H9 (cell line): Measurements from ENCODE around the gene ETV6. TPM values are rescaled to one million over a fixed set of nuclear protein-coding genes. Genes with fewer than 3 reads are reported as not detected.
A peak's percentile ranks its signal among the peaks of the same experiment; 100 is the strongest.

Experiments
- DNase-seq: peaks from one replicate; pipeline ENCODE4 v3.0.0-alpha.2; 2017
- H2AFZ ChIP-seq: one replicate; pipeline ENCODE4 v1.6.1; 2013; ENCODE audit warnings: mild to moderate bottlenecking, low read length, control low read depth, moderate library complexity
- H2AK5ac ChIP-seq: 2 replicates; pipeline ENCODE4 v1.6.1; 2013; ENCODE audit warnings: low read length, control low read depth, mixed read lengths; ENCODE audit not compliant: insufficient read length
- H2BK120ac ChIP-seq: one replicate; pipeline ENCODE4 v1.6.1; 2013; ENCODE audit warnings: low read depth, mild to moderate bottlenecking, low read length, control low read depth, inconsistent platforms; ENCODE audit not compliant: poor library complexity, severe bottlenecking
- H2BK12ac ChIP-seq: 2 replicates; pipeline ENCODE4 v1.6.1; 2013; ENCODE audit warnings: low read length, control low read depth, mixed read lengths, low read depth; ENCODE audit not compliant: insufficient read length
- H2BK15ac ChIP-seq: 2 replicates; pipeline ENCODE4 v1.6.1; 2013; ENCODE audit warnings: low read depth, low read length, control low read depth
- H2BK20ac ChIP-seq: one replicate; pipeline ENCODE4 v1.6.1; 2013; ENCODE audit warnings: low read depth, mild to moderate bottlenecking, low read length, control low read depth, inconsistent platforms; ENCODE audit not compliant: poor library complexity, severe bottlenecking
- H2BK5ac ChIP-seq: 2 replicates; pipeline ENCODE4 v1.6.1; 2013; ENCODE audit warnings: low read length, control low read depth, mixed read lengths; ENCODE audit not compliant: insufficient read length
- H3K14ac ChIP-seq: 2 replicates; pipeline ENCODE4 v1.6.1; 2013; ENCODE audit warnings: low read length, control low read depth; ENCODE audit not compliant: insufficient read depth
- H3K18ac ChIP-seq: 2 replicates; pipeline ENCODE4 v1.6.1; 2013; ENCODE audit warnings: low read depth, mild to moderate bottlenecking, mixed read lengths, low read length, control low read depth; ENCODE audit not compliant: insufficient read length
- H3K23ac ChIP-seq: 2 replicates; pipeline ENCODE4 v1.6.1; 2013; ENCODE audit warnings: low read length, control low read depth, mixed read lengths, low read depth; ENCODE audit not compliant: insufficient read length
- H3K23me2 ChIP-seq: 2 replicates; pipeline ENCODE4 v1.6.1; 2013; ENCODE audit warnings: low read depth, mild to moderate bottlenecking, mixed read lengths, low read length, control low read depth; ENCODE audit not compliant: insufficient read length, poor library complexity, severe bottlenecking
- H3K27ac ChIP-seq: 2 replicates; pipeline ENCODE4 v1.5.1; 2013; ENCODE audit warnings: low read length, control low read depth, mixed read lengths, low read depth; ENCODE audit not compliant: insufficient read length
- H3K27me3 ChIP-seq: 2 replicates; pipeline ENCODE4 v1.6.1; 2013; ENCODE audit warnings: low read length, control low read depth, inconsistent platforms; ENCODE audit not compliant: insufficient read depth
- H3K4ac ChIP-seq: 2 replicates; pipeline ENCODE4 v1.6.1; 2013; ENCODE audit warnings: low read depth, mild to moderate bottlenecking, control low read depth, inconsistent platforms, low read length, moderate library complexity
- H3K4me1 ChIP-seq: 2 replicates; pipeline ENCODE4 v1.6.1; 2013; ENCODE audit warnings: low read length, control low read depth, inconsistent platforms; ENCODE audit not compliant: insufficient read depth
- H3K4me2 ChIP-seq: 2 replicates; pipeline ENCODE4 v1.6.1; 2013; ENCODE audit warnings: low read length, control low read depth, mixed read lengths; ENCODE audit not compliant: insufficient read length, insufficient read depth
- H3K56ac ChIP-seq: 2 replicates; pipeline ENCODE4 v1.6.1; 2013; ENCODE audit warnings: low read depth, mild to moderate bottlenecking, mixed read lengths, low read length, control low read depth; ENCODE audit not compliant: insufficient read length
- H3K79me1 ChIP-seq: 2 replicates; pipeline ENCODE4 v1.6.1; 2013; ENCODE audit warnings: low read depth, mild to moderate bottlenecking, moderate library complexity, low read length, control low read depth, inconsistent platforms; ENCODE audit not compliant: insufficient read depth, poor library complexity, severe bottlenecking
- H3K79me2 ChIP-seq: 2 replicates; pipeline ENCODE4 v1.6.1; 2013; ENCODE audit warnings: low read length, control low read depth, inconsistent platforms; ENCODE audit not compliant: insufficient read depth
- H3K9ac ChIP-seq: 2 replicates; pipeline ENCODE4 v1.6.1; 2013; ENCODE audit warnings: low read length, control low read depth, mixed read lengths; ENCODE audit not compliant: insufficient read length; ENCODE audit errors: extremely low read depth
- H3K9me3 ChIP-seq: one replicate; pipeline ENCODE4 v1.6.1; 2013; ENCODE audit warnings: low read depth, low read length, inconsistent platforms; ENCODE audit not compliant: control insufficient read depth
- H3T11ph ChIP-seq: one replicate; pipeline ENCODE4 v1.6.1; 2013; ENCODE audit warnings: mild to moderate bottlenecking, low read length, control low read depth, inconsistent platforms
- H4K20me1 ChIP-seq: one replicate; pipeline ENCODE4 v1.6.1; 2013; ENCODE audit not compliant: control insufficient read depth, insufficient read length, insufficient read depth
- H4K5ac ChIP-seq: 2 replicates; pipeline ENCODE4 v1.6.1; 2013; ENCODE audit warnings: low read depth, mild to moderate bottlenecking, mixed read lengths, low read length, control low read depth; ENCODE audit not compliant: insufficient read length
- H4K8ac ChIP-seq: replicated peaks from 2 replicates; pipeline ENCODE4 v1.6.1; 2013; ENCODE audit warnings: low read length, control low read depth, mixed read lengths, low read depth; ENCODE audit not compliant: insufficient read length
- H4K91ac ChIP-seq: 2 replicates; pipeline ENCODE4 v1.6.1; 2013; ENCODE audit warnings: low read depth, mild to moderate bottlenecking, moderate library complexity, mixed read lengths, low read length, control low read depth; ENCODE audit not compliant: insufficient read length
- H3K27ac Mint-ChIP-seq, 3 experiments: 2 replicates in 2 of 3; 3 replicates in 1 of 3; pipeline ENCODE4 v1.8.0; 2020 to 2021; ENCODE audit warnings: mixed read lengths in 3 of 3, mild to moderate bottlenecking in 1 of 3, moderate library complexity in 1 of 3
- H3K27me3 Mint-ChIP-seq: 2 replicates; pipeline ENCODE4 v1.8.0; 2021; ENCODE audit warnings: low read depth, mild to moderate bottlenecking, moderate library complexity, mixed read lengths
- H3K36me3 Mint-ChIP-seq, 3 experiments: 2 replicates in 2 of 3; 3 replicates in 1 of 3; pipeline ENCODE4 v1.8.0; 2020 to 2021; ENCODE audit warnings: low read depth in 3 of 3, mixed read lengths in 3 of 3; ENCODE audit not compliant: insufficient read depth in 1 of 3
- H3K4me1 Mint-ChIP-seq, 2 experiments: 2 replicates each; pipeline ENCODE4 v1.8.0; 2020; ENCODE audit warnings: mixed read lengths in 2 of 2
- H3K4me3 Mint-ChIP-seq, 2 experiments: 2 replicates in 1 of 2; 3 replicates in 1 of 2; pipeline ENCODE4 v1.8.0; 2020 to 2021; ENCODE audit warnings: mild to moderate bottlenecking in 2 of 2, mixed read lengths in 2 of 2, moderate library complexity in 1 of 2
- H3K9me3 Mint-ChIP-seq, 2 experiments: 2 replicates in 1 of 2; 3 replicates in 1 of 2; pipeline ENCODE4 v1.8.0; 2020; ENCODE audit warnings: mild to moderate bottlenecking in 2 of 2, mixed read lengths in 2 of 2, moderate library complexity in 1 of 2
- WGBS: extraction: QIAGEN DNeasy Blood & Tissue Kit; methylation state at CpG from one replicate; pipeline ENCODE4 v1.1.7; 2013; ENCODE audit warnings: missing lambda C conversion rate, low lambda C conversion rate, mixed read lengths; ENCODE audit not compliant: insufficient read length; ENCODE audit errors: extremely low coverage; 5-methylcytosine and 5-hydroxymethylcytosine counted together
- total RNA-seq: library from RNA; stranded (reverse); gene quantifications from 2 replicates; pipeline ENCODE4 v1.2.1, GENCODE V29; 2021
- TF ChIP-seq, protein P1 (sequence below): fragments of 200-600 bp; sonication (generic); conservative IDR thresholded peaks from 3 replicates; pipeline ENCODE4 v1.8.0; 2021; ENCODE audit warnings: antibody characterized with exemption, mild to moderate bottlenecking

ETV6 gene
- total RNA-seq, 1 experiment from 2014 or later, result 28.7 TPM

DNA sequence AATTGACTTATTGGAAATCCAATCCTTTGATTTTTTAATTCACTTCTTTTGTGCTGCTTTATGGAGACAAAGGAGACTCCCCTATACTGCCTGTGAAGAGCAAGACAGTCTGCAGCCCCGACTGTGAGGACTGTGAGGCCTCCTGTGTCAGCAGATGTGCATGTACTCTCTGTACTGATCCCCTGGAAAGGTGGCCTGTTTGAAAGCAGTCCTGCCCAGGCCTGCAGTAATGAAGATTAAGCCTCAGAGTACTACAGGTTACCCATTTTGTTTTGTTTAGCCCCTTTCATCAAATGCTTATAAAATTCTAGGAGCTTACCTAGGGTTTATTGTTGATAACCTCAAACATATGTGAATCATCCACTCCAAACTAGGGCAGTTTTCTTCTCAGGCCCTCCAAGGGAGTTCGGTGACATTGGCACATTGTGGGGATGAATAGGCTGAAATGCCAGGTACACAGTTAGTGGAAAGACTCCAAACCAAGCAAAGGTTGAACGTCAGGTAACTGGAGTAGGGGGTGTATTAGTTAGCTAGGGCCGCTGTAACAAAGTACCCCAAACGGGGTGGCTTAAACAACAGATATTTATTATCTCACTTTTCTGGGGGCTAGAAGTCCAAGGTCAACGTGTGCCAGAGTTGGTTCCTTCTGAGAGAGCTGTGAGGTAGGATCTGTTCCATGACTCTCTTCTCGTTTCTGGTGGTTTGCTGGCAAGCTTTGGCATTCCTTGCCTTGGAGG, 212.6 kb downstream of the ETV6 start:
- H3K56ac ChIP-seq, result no peak overlapping the region
- H3K4me3 Mint-ChIP-seq, result no peak overlapping the region
- no peak overlapping the region for H3K18ac ChIP-seq

More for the DNA sequence above, 212.6 kb downstream of the ETV6 start:
- Histone ChIP-seq H2BK120ac (no peak overlapping the region), H3K23ac (no peak overlapping the region), H3T11ph (no peak overlapping the region), H3K4me2 (no peak overlapping the region), H4K5ac (no peak overlapping the region), H3K9ac (no peak overlapping the region), H3K23me2 (no peaks in the 10 kb centered on the region), H2BK15ac (no peak overlapping the region), H2BK20ac (no peak overlapping the region), H3K9me3 (no peaks in the 10 kb centered on the region), H4K20me1 (no peaks in the 10 kb centered on the region), H3K4me1 (peaks cover 10% of the 10 kb centered on the region; the same call in 1 of the 2 replicates), H2BK12ac (no peak overlapping the region), H2AFZ (no peak overlapping the region), H3K79me1 (no peaks in the 10 kb centered on the region), H3K27ac (no peak overlapping the region), H2AK5ac (no peak overlapping the region), H3K27me3 (no peaks in the 10 kb centered on the region), H2BK5ac (no peak overlapping the region), H4K8ac (no peak overlapping the region), H3K4ac (no peak overlapping the region), H3K79me2 (0 out of 2 replicates have a peak, but pooled peaks cover 2% of the 10 kb centered on the region), H4K91ac (no peak overlapping the region), H3K14ac (no peak overlapping the region)
- Mint-ChIP-seq H3K27me3 (no peaks in the 10 kb centered on the region), H3K27ac (peak overlapping the region; percentile 25 to 87 (median 74); a peak in 4 of 7 replicates), H3K9me3 (peaks cover 13 to 18% of the 10 kb centered on the region in 2 experiments), H3K36me3 (peaks cover 25 to 36% (median 31%) of the 10 kb centered on the region in 3 experiments), H3K4me1 (peaks cover 24 to 51% of the 10 kb centered on the region in 2 experiments)
- no peak for DNase-seq
- no CpG with 5 or more reads among the region's 7 CpGs for WGBS
- TF ChIP-seq, protein P1, sequence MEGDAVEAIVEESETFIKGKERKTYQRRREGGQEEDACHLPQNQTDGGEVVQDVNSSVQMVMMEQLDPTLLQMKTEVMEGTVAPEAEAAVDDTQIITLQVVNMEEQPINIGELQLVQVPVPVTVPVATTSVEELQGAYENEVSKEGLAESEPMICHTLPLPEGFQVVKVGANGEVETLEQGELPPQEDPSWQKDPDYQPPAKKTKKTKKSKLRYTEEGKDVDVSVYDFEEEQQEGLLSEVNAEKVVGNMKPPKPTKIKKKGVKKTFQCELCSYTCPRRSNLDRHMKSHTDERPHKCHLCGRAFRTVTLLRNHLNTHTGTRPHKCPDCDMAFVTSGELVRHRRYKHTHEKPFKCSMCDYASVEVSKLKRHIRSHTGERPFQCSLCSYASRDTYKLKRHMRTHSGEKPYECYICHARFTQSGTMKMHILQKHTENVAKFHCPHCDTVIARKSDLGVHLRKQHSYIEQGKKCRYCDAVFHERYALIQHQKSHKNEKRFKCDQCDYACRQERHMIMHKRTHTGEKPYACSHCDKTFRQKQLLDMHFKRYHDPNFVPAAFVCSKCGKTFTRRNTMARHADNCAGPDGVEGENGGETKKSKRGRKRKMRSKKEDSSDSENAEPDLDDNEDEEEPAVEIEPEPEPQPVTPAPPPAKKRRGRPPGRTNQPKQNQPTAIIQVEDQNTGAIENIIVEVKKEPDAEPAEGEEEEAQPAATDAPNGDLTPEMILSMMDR, result no peak
